Activated CD8-positive, alpha-beta memory T cell treated with anti-CD3 and anti-CD28 coated beads for 48 hours (primary cell): ENCODE results near the gene CPSF2.
"Not testable (repeated sequence)": the region's sequence is repeated elsewhere in the genome, so short reads cannot be mapped to it uniquely, and the experiment has no call there.

Experiments used
- DNase-seq, 3 experiments: peaks; one replicate each; pipeline ENCODE4 v3.0.0-alpha.2; 2020; ENCODE audit warnings: low read depth in 2 of 3, low spot score in 2 of 3

The CPSF2 gene

GRCh38 chr14:92154283-92154942 lies 32.6 kb downstream of the CPSF2 start:
- no peak for DNase-seq

- no peak for DNase-seq
Measured at GRCh38 chr14:92160619-92161018, 38.9 kb downstream of the CPSF2 start.

- no peak for DNase-seq
Measured at GRCh38 chr14:92161521-92161920, 39.8 kb downstream of the CPSF2 start.

- DNase-seq, result no peak
Measured at GRCh38 chr14:92164958-92165357, 43.2 kb downstream of the CPSF2 start.

- no peak for DNase-seq
Measured at GRCh38 chr14:92173668-92174067, 51.9 kb downstream of the CPSF2 start.

- DNase-seq, result no peak
Measured at GRCh38 chr14:92175811-92176210, 54.0 kb downstream of the CPSF2 start.

- no peak for DNase-seq
Measured at GRCh38 chr14:92176476-92176875, 54.7 kb downstream of the CPSF2 start.

GRCh38 chr14:92179178-92179577 lies 57.4 kb downstream of the CPSF2 start:
- DNase-seq, result not testable (repeated sequence)

GRCh38 chr14:92185559-92185958 lies 63.8 kb downstream of the CPSF2 start:
- no peak for DNase-seq

GRCh38 chr14:92187616-92188015 lies 65.8 kb downstream of the CPSF2 start:
- DNase-seq, result not testable (repeated sequence)

GRCh38 chr14:92190768-92191167 lies 69.0 kb downstream of the CPSF2 start:
- DNase-seq, result no peak

- DNase-seq, result no peak
Measured at GRCh38 chr14:92198804-92199203, 77.0 kb downstream of the CPSF2 start.

- DNase-seq, result no peak
Measured at GRCh38 chr14:92199763-92200162, 78.0 kb downstream of the CPSF2 start.

- DNase-seq, result no peak
Measured at GRCh38 chr14:92203116-92203515, 81.3 kb downstream of the CPSF2 start.

GRCh38 chr14:92204792-92205191 lies 83.0 kb downstream of the CPSF2 start:
- DNase-seq, result no peak

- no peak for DNase-seq
Measured at GRCh38 chr14:92207012-92207927, 85.5 kb downstream of the CPSF2 start.

- no peak for DNase-seq
Measured at GRCh38 chr14:92207928-92208265, 86.1 kb downstream of the CPSF2 start.

- no peak for DNase-seq
Measured at GRCh38 chr14:92209141-92209540, 87.4 kb downstream of the CPSF2 start.

- not testable (repeated sequence) for DNase-seq
Measured at GRCh38 chr14:92213125-92213524, 91.4 kb downstream of the CPSF2 start.

GRCh38 chr14:92215579-92215978 lies 93.8 kb downstream of the CPSF2 start:
- DNase-seq, result no peak

- no peak for DNase-seq
Measured at GRCh38 chr14:92217936-92218335, 96.2 kb downstream of the CPSF2 start.
